ENCODE measurements around the gene MMEL1. TPM values are rescaled to one million over a fixed set of nuclear protein-coding genes. Genes with fewer than 3 reads are reported as not detected.

The MMEL1 gene
- total RNA-seq, 1 experiment from 2014 or later, result 0.25 TPM

DNA sequence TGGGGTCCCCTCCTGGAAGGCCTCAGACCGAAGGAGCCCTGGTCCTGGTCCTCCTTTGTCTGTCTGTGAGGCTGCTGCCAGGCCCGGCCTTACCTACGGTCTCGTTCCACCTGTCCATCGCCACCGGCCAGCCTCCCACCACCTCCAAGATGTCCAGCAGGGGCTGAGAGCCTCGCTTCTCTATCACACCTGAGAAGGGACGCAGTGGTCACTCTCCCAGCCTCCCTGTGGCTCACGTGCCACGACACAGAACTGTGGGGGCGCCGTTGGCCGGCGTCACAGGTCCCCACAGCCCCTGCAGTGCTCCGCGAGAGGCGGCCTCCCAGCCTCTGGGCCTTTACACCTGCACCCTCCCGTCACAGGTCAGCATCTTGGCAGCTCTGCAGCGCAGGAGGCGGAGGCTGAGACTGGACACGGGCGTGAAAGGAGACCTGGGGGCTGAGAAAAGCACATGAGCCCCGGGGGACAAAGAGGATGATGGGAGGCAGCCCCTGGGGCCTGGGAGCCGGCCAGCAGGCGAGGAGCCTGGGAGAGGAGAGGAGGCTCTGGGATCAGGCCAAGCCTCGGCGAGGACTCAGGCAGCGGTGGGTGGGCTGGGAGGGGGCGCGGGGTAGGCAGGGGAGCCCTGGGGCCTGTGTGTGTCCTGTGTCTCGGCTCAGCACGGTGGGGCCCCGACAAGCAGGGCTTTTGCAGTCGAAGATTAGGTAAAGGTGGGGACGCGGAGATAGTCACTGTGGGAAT, 25.8 kb downstream of the MMEL1 start:
- DNase-seq (ENCODE audit: extremely low read depth, low read depth), result no peak

DNA sequence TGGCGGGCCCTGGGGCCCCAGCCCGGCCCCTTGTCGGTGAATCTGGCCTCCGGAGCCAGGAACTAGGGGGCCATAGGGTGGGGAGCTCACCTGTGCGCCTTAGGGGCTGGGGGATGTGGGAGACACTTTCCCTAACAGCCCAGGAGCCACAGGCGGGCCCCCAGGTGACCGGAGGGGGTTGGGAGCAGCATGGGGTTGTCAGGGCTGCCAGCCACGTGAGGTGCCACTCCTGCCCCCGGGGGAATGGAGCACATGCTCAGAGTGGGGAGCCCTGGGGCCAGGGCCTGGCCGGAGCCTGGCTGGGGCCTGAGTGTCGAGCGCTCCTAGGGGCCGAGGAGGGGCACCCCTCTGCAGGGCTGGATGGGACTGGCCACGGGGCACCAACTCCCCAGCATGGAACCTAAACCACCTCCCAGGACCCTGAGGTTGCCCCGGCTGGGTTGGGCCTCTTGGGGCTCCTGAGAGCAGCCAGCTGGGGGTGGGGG, 26.4 kb downstream of the MMEL1 start:
- no peak for DNase-seq (ENCODE audit: extremely low read depth, low read depth)

DNA sequence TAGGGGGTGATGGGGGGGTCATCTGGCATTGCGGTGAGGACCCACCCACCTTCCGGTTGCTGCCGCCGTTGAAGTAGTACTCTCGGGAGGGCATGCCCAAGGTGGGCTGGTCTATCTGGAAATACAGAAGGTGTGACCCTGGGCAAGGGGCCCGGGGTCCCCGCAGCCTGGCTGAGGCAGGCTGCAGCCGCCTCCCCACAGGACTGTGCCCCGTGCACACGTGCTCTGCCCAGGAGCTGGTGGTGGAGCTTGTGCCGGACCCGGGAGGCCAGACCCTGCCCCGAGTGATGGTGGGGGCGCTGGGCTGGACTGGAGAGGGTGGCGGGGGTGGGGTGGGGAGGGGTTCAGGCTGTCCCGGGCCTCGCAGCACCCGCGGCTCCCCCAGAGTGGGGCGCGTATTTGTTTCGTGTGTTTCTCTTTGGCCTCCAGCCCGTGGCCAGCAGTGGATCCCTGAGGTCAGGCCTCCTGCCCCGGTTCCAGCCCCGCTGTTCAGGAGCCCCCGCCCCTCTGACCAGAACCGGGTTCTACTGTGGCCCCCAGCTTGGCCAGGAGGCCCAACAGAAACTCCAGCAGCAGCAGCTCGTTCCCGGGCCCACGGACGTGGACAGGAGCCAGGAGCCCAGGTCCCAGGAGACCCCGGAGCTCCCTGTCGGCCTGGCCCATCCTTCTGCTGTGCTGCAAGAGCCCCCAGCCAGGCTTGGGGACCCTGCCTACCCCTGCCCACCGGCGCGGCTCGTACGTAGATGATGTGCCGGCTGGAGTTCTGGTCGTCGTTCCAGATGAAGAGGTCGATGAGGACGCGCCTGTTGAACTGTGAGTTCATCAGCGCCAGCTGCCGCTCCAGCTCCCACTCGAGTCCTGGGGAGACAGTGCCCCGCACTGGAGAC, 27.1 kb downstream of the MMEL1 start:
- no peak for DNase-seq (ENCODE audit: extremely low read depth, low read depth)

DNA sequence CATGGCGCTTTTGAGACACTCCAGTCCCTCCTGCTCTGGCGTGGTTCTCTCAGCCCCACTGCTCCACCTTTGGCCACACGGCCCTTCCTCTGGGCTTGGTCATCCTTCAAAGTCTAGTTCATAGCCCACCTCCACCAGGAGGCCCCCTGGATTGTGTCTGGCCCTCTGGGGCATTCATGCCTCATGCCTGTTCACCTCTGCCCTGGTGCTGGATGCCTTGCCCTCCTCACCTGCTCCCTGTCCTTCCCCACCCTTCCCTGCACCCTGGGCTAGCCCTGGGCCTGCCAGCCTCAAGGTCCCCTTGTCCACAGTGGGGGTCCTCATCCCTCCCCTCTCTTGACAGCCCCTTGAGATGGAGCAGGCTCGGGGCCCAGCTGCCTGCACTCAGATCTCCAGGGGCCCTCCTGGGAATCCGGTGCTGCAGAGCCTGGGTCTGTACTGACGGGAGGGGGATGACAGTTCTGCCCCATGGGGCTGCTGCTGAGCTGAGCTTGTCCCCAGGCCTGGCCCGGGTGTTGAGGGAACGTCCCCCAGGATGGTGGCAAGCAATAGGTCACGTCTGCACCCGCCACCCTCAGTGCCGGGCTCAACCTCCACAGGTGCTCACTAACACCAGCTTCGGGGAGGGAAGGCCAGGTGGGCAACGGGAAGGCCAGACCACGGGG, 27.8 kb downstream of the MMEL1 start:
- DNase-seq (ENCODE audit: extremely low read depth, low read depth), result no peak

DNA sequence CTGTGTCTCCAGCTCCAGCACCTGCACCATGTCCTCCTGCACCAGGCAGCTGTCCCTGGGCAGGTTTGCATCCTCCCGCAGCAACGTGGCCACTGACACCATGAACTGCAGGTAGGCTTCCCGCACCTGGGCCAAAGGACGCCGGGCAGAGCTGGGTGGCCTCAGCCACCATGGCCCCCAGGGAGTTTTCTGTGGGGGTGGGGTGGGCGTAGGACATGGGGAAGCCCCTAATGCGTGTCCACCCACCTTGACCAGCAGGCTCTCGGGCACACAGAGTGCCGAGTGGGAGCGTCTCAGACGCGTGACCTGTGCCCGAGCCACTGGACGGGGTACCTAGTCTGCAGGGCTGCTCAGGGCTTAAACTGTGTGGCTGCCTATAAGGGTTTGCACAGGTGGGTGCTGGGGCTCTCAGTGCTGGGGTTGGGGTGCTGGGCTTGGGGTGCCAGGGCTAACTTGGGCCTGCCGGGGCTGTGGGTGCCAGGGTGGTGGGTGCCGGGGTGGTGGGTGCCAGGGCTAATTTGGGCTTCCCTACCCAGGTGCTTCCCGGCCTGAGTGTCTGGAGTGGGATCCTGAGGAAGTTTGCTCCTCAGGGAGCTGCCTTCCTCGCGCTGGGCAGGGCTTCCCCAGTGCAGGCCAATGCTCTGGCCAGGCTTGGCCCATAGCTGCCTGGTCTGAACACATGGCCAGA, 28.5 kb downstream of the MMEL1 start:
- DNase-seq (ENCODE audit: extremely low read depth, low read depth), result no peak

DNA sequence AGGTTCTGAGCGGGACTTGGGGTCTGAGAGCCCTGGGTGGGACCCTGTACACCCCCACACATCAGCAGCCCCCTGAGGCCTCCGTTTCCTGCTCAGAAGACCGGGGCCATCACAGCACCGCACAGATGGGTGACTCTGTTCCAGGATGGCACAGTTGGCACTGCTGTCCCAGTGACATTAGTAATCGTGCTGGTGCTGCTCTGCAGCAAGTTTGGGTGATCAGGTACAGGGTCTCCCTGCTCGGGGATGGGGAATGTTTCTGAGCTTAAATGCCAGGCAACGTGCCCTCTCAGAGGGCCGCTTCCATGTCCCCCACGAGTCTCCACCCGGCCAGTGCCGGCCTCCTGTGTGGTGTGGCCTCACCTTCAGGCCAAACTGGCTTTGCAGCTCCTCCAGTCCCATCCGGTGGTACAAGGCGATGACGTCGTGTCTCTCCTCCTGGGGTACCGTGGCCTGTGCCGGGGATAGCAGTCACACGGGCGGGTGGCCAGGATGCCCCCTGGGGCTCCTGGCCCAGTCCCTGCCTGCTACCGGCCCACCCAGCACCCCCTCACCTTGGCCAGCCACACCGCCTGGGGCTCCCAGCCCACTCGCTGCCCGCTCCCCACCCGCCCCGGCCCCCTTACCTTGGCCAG, 29.2 kb downstream of the MMEL1 start:
- DNase-seq (ENCODE audit: extremely low read depth, low read depth), result no peak

DNA sequence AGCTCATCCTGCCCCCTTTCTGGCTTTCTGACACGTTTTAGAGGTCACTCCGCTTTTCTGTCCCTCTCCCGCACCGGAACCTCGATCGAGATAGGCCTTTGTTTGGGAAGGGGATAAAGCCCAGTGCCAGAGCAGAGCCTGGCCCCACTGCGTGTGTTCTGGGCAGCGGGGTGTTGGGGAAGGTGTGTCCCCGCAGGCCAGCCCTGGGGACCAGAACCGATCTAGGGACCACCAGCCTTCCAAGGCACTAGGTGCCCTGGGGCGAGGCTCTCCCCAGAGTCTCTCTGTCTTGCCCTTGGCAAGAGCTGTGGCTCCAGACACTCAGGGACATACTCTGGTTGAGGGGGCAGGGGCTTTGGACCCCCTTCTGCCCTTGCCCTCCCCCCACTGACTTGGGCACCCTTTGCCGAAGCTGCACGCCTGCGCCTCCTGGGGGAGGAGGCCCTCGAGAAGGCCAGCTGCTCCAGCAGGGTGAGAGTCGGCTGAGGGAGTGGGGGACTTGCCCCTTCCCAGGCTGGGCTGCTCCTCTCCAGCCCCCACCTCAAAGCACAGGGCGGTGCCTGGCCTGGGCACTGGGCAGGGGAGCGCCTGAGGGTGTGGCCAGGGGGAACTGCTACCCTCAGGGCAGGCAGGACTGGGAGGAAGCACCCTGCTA, 29.8 kb downstream of the MMEL1 start:
- no peak for DNase-seq (ENCODE audit: extremely low read depth, low read depth)

DNA sequence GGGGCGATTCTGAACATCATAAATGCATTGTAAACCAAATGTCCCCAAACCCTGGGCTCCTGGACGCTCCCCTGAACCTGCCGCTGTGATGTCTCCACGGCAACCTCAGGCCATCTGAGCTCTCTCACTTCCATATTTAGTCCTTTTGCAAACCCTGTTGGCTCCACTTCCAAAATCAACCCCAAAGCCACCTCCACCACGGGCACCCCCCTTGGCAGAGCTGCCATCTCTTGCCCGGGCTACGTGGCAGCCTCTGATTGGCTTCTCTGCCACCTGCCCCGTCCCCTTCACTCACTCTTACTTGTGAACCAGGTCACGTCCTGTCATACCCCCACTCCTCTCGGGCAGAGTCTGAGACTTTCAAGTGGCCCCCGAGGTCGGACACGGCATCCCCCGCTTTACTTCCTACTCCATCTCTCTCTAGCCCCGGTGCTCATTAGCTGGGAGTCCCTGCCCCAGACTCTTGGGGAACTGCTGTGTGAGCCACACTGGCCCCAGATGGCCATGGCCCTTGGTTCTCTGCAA, 30.4 kb downstream of the MMEL1 start:
- DNase-seq (ENCODE audit: extremely low read depth, low read depth), result no peak

DNA sequence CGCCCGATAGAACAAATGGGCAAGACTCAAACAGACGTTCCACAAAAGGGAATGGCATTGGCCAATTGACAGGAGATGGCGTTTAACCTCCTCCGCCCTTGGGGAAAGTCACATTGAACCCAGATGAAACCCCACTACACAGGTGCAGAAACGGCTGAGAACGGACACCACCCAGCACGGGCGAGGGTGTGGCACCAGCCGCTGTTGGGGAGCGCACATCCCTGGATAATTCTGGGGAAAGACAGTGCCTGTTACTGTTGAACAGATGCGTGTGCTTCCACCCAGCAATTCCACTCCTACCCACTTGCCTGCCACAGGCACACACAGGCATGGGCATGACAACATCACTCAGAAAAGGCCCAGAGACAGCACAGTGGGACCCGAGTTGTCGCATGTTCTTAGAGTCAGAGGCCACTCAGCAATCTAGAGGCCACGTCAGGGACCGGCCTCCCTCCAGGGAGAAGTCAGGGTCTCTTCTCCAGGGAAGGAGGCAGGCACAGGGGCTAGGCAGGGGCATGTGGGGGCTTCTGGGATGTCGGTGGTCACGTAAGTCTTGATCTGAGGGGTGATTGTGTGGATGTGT, 31.0 kb downstream of the MMEL1 start:
- no peak for DNase-seq (ENCODE audit: extremely low read depth, low read depth)

DNA sequence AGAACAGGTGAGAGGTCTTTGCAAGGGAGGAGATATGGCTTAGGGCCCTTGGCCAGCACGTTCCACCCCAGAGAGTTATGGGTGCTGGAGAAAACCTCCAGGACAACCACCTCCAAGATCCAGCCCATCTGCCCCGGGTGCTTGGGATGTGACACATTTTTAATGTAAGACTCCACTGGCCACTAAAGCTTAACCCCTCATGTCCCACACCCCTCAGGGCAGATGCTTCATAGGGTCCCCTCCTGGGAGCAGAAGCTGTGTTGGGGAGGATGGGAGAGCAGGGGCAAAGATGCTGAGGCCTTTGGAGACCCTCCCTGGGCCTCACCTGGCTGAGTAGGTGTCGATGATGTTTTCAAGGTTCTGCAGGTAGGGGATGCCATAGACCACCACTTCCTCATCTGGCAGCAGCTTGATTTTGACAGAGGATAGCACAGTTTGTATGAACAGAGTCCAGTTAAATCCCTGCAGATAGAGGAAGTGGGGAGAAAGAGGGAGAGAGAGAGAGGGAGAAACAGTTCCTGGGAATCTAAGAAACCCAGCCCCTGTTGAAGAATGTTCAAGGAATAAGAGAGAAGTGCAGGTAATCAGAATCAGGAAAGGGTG, 34.4 kb downstream of the MMEL1 start:
- no peak for DNase-seq (ENCODE audit: extremely low read depth, low read depth)

DNA sequence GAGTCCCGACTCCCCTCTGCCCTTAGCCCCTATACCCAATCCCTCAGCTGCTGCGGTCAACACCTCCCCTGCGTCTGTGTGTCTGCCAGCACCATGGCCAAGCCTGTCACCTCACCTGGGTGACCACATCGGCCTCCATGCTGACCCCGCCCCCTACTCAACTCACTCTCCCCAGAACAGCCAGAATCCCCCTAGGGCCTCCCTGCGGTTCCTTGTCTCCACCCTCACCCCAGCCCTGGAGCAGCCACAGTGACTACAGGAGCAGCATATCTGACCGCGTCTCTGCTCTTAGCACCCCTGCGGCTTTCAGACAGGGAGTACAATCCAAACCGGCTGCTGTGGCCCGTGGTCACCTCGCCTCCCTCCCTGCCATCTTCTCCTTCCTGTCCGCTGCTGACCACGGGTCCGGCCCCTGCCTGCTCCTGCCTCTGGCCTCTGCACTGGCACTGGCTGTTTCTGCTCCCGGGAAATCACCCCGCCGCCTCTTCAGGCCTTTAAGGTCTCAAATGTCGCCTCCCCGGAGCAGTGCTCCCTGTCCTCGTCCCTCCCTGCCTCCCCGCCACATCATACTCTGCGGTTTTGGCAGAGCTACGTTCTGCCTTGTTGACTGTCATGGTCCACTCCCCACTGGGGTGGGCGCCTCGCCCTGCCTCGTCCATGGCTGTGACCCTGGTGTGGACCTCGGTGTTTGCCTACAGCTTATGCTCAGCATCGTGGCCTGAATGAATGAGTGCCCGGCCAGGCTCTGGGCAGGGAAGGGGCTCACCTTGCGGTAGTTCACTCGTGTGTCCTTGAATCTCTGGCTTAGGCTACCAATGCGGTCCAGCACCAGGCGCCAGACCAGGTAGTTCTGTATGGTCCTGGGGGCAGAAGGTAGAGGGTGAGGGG, 35.1 kb downstream of the MMEL1 start:
- no peak for DNase-seq (ENCODE audit: extremely low read depth, low read depth)

DNA sequence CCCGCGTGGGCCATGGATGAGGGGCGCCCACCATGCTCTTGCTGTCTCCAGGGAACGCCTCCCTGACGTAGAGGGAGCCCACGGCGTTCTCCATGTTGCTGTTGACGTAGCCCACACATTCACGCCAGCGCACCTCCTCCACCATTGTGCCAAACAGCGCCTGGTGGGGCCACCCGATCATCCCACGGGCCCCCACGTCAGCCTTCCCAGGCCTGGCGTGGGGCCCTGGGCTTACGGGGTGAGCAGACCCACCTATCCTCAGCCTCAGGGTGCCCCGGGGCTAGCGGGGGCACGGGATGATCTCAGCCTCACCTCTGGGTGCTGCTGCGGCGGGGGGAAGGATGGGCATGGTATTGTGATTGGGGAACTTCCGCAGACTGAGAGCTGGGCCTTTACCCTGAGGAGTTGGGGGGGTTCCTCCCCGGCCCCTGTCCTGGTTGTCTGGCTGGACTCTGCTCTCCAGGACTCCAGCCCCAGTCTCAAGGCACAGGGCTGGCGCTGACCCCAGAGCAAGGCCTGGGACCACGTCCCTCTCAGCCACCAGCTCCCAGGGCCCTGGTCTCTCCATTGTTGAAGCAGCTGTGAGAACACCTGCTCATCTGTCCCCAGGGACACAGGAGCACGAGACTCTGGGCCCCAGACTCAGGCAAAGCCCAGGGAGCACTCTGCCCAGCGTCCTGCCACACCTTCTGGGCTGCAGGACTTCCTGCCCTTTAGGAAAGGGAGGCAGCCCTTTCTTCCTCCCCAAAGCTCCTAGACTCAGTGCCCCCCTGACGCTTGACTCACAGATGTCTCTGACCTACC, 36.1 kb downstream of the MMEL1 start:
- no peak for DNase-seq (ENCODE audit: extremely low read depth, low read depth)

DNA sequence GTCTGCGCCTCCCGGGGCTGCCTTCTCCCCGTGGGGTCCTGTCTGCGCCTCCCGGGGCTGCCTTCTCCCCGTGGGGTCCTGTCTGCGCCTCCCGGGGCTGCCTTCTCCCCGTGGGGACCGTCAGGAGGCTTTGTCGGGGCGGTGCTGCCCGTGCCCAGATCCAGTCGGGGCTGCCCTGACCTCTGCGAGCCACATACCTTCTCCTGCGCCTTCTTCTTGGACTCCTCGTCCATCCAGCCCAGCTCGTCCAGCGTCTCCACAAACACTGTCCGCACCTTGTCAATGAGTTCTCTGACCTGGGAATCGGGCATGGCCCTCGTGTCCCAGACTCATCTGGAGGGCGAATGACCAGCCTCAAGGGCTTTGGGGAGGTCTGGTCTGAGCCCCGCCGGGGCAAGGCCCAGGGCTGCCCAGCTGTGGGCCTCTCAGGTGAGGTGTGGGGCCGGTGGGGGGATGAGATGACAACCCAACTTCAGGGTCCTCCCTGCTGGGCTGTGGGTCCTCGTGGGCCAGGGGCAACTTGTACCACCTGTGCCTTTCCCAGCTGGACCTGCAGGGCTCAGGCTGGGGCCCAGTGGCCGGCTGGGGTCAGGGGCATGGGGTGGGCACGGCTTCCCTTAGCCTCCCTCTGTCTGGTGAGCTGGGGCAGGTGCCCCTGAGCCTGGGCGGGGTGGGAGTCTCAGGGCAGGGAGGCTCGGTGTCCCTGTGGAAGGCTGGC, 36.8 kb downstream of the MMEL1 start:
- no peak for DNase-seq (ENCODE audit: extremely low read depth, low read depth)

DNA sequence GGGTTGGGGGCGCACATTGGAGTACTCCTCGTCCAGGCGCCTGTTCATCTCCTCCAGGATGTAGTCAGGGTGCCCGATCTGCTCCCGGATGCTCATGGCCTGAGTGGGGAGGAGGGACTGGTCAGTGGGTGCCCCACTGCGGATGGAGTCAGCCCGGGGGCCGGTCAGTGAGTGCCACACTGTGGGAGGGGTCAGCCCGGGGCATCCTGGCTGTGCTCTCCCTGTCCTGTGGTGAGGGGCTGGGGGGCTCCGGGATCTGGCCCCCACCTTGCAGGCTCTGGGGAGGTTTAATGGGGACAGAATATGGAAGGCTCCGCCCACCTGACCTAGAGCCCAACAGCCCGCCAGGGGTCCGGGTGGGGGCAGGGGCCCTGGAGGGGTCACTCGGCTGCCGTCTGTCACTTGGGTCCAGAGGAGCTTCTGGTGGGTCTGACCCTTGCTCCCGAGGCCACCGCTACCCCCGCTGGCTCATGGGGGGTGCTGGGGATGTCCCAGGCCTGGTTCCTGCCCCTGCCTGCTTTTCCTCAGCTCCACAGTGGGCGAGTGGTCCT, 37.5 kb downstream of the MMEL1 start:
- DNase-seq (ENCODE audit: extremely low read depth, low read depth), result no peak

DNA sequence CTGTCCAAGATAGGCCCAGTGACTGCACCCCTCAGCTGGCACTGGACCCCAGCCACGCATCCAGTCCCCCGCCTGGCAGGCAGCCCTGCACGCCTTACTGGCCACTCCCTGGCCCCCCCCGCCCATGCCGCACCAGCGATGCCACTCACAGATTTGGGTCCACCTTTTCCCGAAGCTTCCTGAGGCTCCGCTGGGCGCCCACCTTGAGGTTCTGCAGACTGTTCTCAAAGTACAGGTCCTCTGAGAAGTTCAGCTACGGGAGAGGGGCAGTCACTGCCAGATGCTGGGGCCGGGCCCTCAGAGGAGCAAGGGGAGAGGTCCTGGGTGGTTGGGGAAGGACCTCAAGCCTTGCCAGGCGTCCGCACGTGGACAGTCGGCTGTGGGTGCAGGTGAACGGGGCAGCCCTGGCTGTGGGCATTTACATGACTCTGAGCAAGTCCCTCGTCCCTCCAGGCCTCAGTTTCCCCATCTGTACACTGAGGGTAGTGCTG, 38.1 kb downstream of the MMEL1 start:
- no peak for DNase-seq (ENCODE audit: extremely low read depth, low read depth)

All from NCI-H460 (cell line).